ENCODE measurements around the gene FCSK.
"Not testable (repeated sequence)": the region's sequence is repeated elsewhere in the genome, so short reads cannot be mapped to it uniquely, and the experiment has no call there.

FCSK gene

GRCh38 chr16:70481929-70482536 lies 27.6 kb downstream of the FCSK start:
- no peak for FAIRE-seq

GRCh38 chr16:70482624-70483023 lies 28.2 kb downstream of the FCSK start:
- no peak for FAIRE-seq

- FAIRE-seq, result no peak
Observed at GRCh38 chr16:70483426-70483825, 29.0 kb downstream of the FCSK start.

DNA sequence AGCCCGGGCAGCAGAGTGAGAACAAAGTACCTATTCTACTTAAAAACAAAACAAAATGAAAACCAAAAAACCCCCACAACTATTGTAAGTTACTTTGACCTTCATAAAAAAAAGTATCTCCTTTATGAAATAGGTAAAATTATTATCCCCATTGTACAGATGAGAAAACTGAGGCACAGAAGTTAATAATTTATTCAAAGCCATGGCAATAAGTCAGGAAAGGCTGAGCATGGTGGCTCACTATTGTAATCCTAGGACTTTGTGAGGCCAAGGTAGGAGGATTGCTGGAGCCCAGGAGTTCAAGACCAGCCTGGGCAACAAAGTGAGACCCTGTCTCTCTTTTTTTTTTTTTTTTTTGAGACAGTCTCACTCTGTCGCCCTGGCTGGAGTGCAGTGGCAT lies 30.5 kb downstream of the FCSK start:
- FAIRE-seq, result no peak

- no peak for FAIRE-seq
Observed at GRCh38 chr16:70490261-70490660, 35.9 kb downstream of the FCSK start.

DNA sequence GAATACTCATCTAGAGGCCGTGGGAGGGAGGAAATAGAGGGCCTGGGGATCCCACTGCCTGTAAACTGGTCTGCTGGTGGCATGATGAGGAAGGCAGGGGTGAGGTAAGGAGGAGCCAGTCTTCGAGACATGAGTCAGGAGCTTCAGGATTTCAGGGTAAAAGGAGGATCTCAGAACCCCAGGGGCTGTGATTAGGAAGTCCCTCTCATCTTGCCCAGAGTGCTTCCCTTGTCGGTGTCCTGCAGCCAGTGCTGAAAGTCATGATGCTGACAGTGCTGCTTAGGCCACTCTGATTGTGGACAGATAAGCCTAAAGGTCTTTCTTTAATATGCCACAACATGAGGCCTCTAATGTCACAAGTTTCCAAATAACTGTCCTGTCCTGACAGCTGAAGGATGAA lies 39.4 kb downstream of the FCSK start:
- no peak for FAIRE-seq

DNA sequence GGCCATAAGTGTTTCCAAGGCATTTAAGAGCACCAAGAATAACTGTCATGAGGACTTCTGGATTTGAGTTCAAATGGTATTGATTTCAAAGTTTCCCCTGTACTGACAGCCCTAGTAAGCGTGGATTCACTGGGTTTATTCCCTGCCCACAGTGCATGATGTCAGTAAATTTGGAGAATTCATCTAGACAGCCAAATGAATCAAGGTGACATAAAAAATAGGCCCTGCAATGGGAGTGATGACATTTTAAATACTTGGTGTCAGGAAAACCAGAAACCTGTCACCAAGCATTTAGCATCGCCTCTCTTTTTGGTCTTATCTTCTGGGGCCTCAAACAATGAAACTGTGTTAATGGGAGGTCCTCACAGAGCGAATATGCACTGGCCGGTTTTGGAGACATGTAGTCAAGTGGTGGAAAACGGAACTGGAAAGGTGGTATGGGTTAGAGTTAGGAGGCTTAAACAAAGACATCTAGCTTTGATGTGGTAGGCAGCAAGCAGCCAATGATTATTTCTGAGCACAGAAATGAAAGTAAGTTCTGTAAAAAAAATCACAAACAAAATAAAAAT lies 39.9 kb downstream of the FCSK start:
- no peak for FAIRE-seq

GRCh38 chr16:70494777-70495176 lies 40.4 kb downstream of the FCSK start:
- no peak for FAIRE-seq

GRCh38 chr16:70495425-70496182 lies 41.2 kb downstream of the FCSK start:
- FAIRE-seq, result no peak

DNA sequence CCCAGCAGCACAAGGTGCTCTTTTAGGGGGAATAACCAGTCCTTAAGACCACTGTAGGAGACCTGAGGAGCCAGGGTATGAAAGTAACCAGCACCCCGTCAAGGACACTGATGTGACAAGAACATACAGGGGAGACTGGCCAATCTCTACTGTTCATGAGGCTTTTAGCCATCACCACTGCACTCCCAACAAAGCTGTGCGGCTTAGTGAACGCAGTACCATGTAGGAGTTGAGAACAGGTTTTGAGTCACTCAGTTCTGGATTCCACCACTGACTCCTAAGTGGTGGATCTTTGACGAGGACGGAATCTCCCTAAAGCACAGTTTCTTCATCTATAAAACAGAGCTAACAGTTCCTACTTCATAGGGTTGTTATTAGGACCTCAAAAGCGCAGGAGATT lies 42.1 kb downstream of the FCSK start:
- FAIRE-seq, result no peak

DNA sequence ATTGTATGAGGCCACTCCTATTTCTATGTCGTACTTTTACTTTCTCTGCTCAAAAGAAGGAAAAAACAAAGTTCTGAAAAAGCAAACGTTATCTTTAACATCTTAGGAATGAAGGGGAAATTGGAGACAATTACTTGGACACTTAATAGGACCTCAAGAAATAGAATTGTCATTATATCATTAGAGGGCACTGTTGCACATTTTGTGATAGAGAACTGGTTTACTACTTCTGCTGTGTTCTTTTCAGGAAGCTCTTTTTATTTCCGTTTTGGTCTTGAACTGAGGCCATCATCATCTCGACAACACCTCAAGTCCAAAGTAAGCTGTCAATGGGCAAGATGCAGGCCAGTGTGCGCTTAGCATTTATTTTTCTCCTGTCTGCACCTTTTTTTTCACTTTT lies 54.4 kb downstream of the FCSK start:
- FAIRE-seq, result no peak

DNA sequence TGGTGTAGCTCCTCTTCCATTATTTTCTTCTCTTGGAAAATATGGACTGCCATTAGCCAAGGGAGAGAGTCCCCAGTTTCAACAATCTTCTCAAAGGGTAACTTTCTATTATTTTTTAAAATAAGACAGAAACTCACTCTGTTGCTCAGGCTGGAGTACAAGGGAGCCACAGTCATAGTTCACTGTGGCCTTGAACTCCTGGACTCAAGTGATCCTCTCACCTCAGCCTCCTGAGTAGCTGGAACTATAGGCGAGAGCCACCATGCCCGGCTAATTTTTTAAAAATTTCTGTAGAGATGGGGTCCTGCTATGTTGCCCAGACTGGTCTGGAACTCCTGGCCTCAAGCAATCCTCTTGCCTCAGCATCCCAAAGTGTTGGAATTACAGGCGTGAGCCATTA lies 55.8 kb downstream of the FCSK start:
- no peak for FAIRE-seq

DNA sequence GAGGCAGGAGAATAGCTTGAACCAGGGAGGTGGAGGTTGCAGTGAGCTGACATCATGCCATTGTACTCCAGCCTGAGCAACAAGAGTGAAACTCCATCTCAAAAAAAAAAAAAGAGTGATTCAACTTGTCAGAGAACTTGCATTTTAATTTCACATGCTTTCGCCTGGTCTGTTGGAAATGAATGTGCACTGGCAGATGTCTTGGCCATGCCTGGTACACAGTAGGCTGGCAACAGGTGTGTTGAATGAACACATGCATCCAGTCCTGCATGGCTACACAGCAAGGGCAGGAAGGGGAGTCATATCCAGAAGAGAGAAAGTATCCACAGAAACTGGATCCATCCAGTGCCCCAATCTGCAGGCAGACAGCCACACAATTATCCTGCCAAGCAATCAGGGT lies 57.4 kb downstream of the FCSK start:
- FAIRE-seq, result no peak

GRCh38 chr16:70512456-70512855 lies 58.1 kb downstream of the FCSK start:
- no peak for FAIRE-seq

- FAIRE-seq, result no peak
Observed at GRCh38 chr16:70520612-70521297, 66.4 kb downstream of the FCSK start.

DNA sequence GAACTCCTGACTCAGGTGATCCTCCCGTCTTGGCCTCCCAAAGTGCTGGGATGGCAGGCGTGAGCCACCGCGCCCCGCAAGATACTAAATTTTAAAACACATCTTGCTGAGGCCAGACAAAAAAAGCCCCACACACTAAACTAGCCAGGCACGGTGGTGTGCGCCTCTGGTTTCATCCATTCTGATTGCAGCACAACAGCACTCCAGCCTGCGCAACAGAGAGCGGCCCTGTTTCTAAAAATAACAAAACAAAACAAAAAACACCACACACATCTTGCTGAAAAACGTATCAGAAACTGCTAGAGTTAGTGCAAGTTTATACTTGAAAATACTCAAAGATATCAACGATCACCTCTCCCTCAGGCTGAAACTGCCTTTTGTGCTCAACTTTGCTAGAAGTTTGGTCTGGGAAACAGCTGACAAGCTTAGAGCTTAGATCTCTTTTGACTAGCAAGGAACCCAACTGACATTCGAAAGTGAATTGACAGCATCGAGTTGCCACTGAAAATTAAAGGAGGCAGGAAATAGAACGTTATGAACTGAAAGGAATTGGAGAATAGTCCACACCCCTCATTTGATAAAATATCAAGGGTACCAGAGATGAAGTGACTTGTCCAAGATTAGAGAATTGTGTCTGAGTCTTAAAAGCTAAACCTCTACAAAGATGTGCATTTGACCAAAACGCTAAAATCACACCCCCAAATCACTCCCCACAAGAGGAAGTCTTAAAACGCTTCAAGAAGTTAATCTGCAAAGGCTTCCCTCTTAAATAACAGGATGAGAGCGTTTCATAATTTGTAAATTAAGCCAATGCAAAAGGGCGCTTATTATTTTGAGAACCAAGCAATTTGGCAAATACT lies 68.1 kb downstream of the FCSK start:
- FAIRE-seq, result no peak

DNA sequence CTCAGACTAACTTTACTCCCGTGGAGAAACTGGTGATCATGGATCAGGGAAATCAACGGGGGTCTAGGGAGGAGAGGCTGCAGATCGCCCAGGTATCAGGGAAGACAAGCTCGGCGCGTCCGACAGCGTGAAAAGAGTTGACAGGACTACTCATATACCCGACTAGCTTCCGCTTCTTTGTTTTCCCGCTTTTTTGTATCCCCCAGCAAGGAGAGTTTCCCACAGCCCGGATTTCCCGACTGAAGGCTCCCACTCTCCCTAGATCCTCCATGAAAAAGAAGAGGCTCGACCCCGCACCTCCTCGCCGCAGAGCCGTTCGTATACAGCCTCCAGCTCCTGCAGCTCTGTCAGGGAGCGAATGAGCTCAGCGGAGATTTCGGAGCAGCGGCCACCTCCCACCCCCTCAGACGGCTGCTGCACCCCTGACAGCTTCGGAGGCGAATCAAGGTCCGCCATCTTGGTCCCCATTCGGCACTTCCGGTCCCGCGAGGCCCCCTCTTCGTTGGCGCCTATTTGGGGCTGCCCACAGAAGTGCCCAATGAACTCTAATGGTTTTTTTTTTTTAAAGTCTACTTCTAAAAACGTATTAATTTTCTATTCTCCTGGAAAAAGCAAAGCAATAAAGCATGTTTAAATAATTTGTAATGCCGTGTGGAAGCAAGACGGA lies 68.8 kb downstream of the FCSK start, which contains the start of gene COG4:
Gene COG4 (minus strand): TSS at position 479 of the 667 bp plus-strand sequence. CDS start 11 bp downstream, at position 468.
- peak; percentile 67 for FAIRE-seq

- no peak for FAIRE-seq
Observed at GRCh38 chr16:70523743-70524398, 69.5 kb downstream of the FCSK start, which contains the start of gene SF3B3. Gene SF3B3, plus strand, starts transcription at chr16:70523816. Its CDS starts 2,841 bp downstream, at chr16:70526657.

DNA sequence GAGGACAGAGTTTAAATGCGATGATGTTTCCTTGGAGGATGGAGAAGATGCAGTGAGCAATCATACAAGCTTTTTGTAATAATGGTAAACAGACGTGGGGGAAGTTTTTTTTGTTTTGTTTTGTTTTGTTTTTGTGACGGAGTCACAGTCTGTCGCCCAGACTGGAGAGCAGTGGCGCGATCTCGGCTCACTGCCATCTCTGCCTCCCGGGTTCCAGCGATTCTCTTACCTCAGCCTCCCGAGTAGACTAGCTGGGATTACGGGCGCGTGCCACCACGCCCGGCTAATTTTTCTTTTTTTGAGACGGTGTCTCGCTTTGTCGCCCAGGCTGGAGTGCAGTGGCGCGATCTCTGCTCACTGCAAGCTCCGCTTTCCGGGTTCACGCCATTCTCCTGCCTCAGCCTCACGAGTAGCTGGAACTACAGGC lies 70.0 kb downstream of the FCSK start:
- FAIRE-seq, result not testable (repeated sequence)

DNA sequence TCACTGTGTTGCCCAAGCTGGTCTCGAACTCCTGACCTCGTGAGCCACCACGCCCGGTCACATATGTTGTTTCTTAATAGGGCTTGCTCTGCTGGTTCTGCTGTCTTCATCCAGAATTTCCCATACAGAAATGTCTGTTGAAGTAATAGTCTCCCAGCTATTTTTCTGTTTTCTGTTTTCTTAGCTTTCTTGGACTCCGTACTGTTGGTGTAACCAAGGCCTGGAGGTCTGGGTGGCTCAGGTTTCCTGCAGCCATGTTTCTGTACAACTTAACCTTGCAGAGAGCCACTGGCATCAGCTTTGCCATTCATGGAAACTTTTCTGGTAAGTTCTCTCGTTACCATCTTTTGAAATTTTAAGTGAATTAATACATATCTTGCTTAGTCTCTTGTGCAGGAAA lies 72.0 kb downstream of the FCSK start:
- FAIRE-seq, result no peak

DNA sequence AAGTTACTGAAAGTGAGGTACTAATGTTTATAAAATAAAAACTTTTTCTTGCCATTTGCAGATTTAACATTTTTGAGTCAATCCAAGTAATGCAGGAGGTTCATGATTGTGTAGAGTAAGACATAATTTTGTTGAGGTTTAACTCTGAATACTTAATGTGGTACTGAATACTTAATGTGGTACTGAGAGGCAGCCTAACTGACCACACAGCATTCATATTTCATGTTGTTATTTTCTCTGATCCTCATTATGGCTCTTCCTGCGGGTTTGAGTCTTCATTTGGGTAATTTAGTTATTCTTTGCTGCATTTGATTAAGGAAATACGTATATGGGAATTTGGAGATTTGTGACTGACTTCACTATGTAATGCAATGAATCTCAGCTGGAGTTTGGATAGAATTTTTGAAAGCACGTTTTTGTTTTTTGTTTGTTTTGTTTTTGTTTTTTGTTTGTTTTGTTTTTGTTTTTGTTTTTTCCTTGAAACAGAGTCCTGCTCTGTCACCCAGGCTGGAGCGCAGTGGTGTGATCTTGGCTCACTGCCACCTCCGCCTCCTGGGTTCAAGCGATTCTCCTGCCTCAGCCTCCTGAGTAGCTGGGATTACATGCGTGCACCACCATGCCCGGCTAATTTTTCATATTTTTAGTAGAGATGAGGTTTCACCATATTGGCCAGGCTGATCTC lies 73.1 kb downstream of the FCSK start:
- no peak for FAIRE-seq

Data from TTC549 (cell line).